IMR-90 (cell line): Measurements from ENCODE around the gene GALR2. TPM values are rescaled to one million over a fixed set of nuclear protein-coding genes. Genes with fewer than 3 reads are reported as not detected.

Experiments
- ATAC-seq: fragments of 200-7000 bp; cut with Tn5 transposase; 2 replicates; pipeline ENCODE4 v1.9.1; 2020; ENCODE audit warnings: low read depth, mild to moderate bottlenecking, moderate library complexity
- BruUV-seq: library from RNA; stranded (reverse); fragments of 400-500 nt; replicated peaks from 2 replicates; lab custom pipeline; 2021; lab: Mats Ljungman, UMichigan
- CTCF ChIA-PET: fragments of 300-600 bp; formaldehyde crosslinking; extraction: SDS; loops from one replicate; lab custom pipeline; 2021; ENCODE audit warnings: antibody characterized with exemption; lab: Yijun Ruan, JAX
- POLR2A ChIA-PET: fragments of 300-600 bp; sonication (Branson Sonifier 250); formaldehyde crosslinking; loops from one replicate; lab custom pipeline; 2022; ENCODE audit warnings: antibody characterized with exemption; ENCODE audit not compliant: unreplicated experiment; lab: Charles Lee
- DNase-seq: peaks from one replicate; pipeline ENCODE4 v3.0.0; 2013
- H2AFZ ChIP-seq: replicated peaks from 2 replicates; pipeline ENCODE3; 2013; ENCODE audit warnings: low read length, mild to moderate bottlenecking; ENCODE audit not compliant: poor library complexity
- H2AK5ac ChIP-seq: 2 replicates; pipeline ENCODE4 v1.6.1; 2013; ENCODE audit warnings: low read depth, low read length, inconsistent platforms
- H2AK9ac ChIP-seq: replicated peaks from 2 replicates; pipeline ENCODE3; 2013; ENCODE audit warnings: mild to moderate bottlenecking, low read depth, low read length, moderate library complexity; ENCODE audit not compliant: poor library complexity
- H2BK120ac ChIP-seq: 2 replicates; pipeline ENCODE4 v1.6.1; 2013; ENCODE audit warnings: low read depth, low read length, inconsistent platforms
- H2BK15ac ChIP-seq: 3 replicates; pipeline ENCODE4 v1.6.1; 2013; ENCODE audit warnings: low read depth, low read length, inconsistent platforms
- H2BK20ac ChIP-seq: 2 replicates; pipeline ENCODE4 v1.6.1; 2013; ENCODE audit warnings: low read depth, mild to moderate bottlenecking, inconsistent platforms, low read length, moderate library complexity
- H2BK5ac ChIP-seq: 2 replicates; pipeline ENCODE4 v1.6.1; 2013; ENCODE audit warnings: mild to moderate bottlenecking, low read depth, low read length, inconsistent platforms; ENCODE audit not compliant: poor library complexity, severe bottlenecking
- H3K14ac ChIP-seq: replicated peaks from 2 replicates; pipeline ENCODE4 v1.6.1; 2013; ENCODE audit warnings: low read depth, low read length, inconsistent platforms
- H3K18ac ChIP-seq: 2 replicates; pipeline ENCODE4 v1.6.1; 2013; ENCODE audit warnings: low read depth, low read length, control low read depth
- H3K23ac ChIP-seq: 2 replicates; pipeline ENCODE4 v1.6.1; 2013; ENCODE audit warnings: low read depth, low read length, inconsistent platforms
- H3K27ac ChIP-seq: 2 replicates; pipeline ENCODE4 v1.5.1; 2013; ENCODE audit warnings: mild to moderate bottlenecking, control low read depth, low read length; ENCODE audit not compliant: insufficient read depth
- H3K27me3 ChIP-seq: 2 replicates; pipeline ENCODE4 v1.6.1; 2013; ENCODE audit warnings: low read length; ENCODE audit not compliant: control insufficient read depth, insufficient read depth
- H3K36me3 ChIP-seq: 2 replicates; pipeline ENCODE4 v1.6.1; 2013; ENCODE audit warnings: low read length, mixed read lengths; ENCODE audit not compliant: control insufficient read depth, insufficient read depth
- H3K4ac ChIP-seq: 2 replicates; pipeline ENCODE4 v1.6.1; 2013; ENCODE audit warnings: low read depth, low read length, inconsistent platforms
- H3K4me1 ChIP-seq: 2 replicates; pipeline ENCODE4 v1.6.1; 2013; ENCODE audit warnings: low read length, mixed read lengths; ENCODE audit not compliant: control insufficient read depth, insufficient read depth
- H3K4me2 ChIP-seq: 2 replicates; pipeline ENCODE4 v1.6.1; 2013; ENCODE audit warnings: low read depth, mild to moderate bottlenecking, control low read depth, low read length, moderate library complexity
- H3K4me3 ChIP-seq: 2 replicates; pipeline ENCODE4 v1.5.1; 2013; ENCODE audit warnings: low read depth, mild to moderate bottlenecking, control low read depth, low read length, moderate library complexity; ENCODE audit not compliant: insufficient read depth
- H3K56ac ChIP-seq: 2 replicates; pipeline ENCODE4 v1.6.1; 2013; ENCODE audit warnings: low read length, inconsistent platforms; ENCODE audit not compliant: insufficient read depth; ENCODE audit errors: extremely low read depth
- H3K79me1 ChIP-seq, 2 experiments: 2 replicates each; pipeline ENCODE4 v1.6.1; 2013; ENCODE audit warnings: low read length in 2 of 2, inconsistent platforms in 1 of 2, low read depth in 1 of 2
- H3K9ac ChIP-seq: 2 replicates; pipeline ENCODE4 v1.6.1; 2013; ENCODE audit warnings: low read depth, low read length, control low read depth
- H3K9me1 ChIP-seq: 2 replicates; pipeline ENCODE4 v1.6.1; 2013; ENCODE audit warnings: low read length, inconsistent platforms; ENCODE audit not compliant: insufficient read depth
- H3K9me3 ChIP-seq: 2 replicates; pipeline ENCODE4 v1.6.1; 2013; ENCODE audit warnings: low read length; ENCODE audit not compliant: control insufficient read depth, insufficient read depth
- H4K20me1 ChIP-seq: 2 replicates; pipeline ENCODE4 v1.6.1; 2013; ENCODE audit warnings: low read length, inconsistent platforms; ENCODE audit not compliant: insufficient read depth
- H4K5ac ChIP-seq: 2 replicates; pipeline ENCODE4 v1.6.1; 2013; ENCODE audit warnings: mild to moderate bottlenecking, low read depth, low read length, control low read depth
- H4K8ac ChIP-seq, 2 experiments: 2 replicates each; pipeline ENCODE4 v1.6.1; 2013; ENCODE audit warnings: low read depth in 2 of 2, low read length in 2 of 2, control low read depth in 1 of 2, inconsistent platforms in 1 of 2
- H4K91ac ChIP-seq: 2 replicates; pipeline ENCODE4 v1.6.1; 2013; ENCODE audit warnings: low read depth, low read length, inconsistent platforms; ENCODE audit not compliant: insufficient read depth
- RAD21 ChIP-seq: IDR thresholded peaks from 2 replicates; pipeline ENCODE4 v1.6.1; 2012; ENCODE audit warnings: low read length, improper control_type of control experiment
- RFX5 ChIP-seq: IDR thresholded peaks from 2 replicates; pipeline ENCODE4 v1.8.0; 2012; ENCODE audit warnings: low read depth, mild to moderate bottlenecking, low read length, moderate library complexity
- WGBS, 2 experiments: methylation state at CpG; one replicate each; pipeline versions ENCODE4 v1.1.5 to v1.1.7; 2013; ENCODE audit warnings: missing lambda C conversion rate in 2 of 2; ENCODE audit not compliant: insufficient read length in 1 of 2; ENCODE audit errors: extremely low coverage in 2 of 2; 5-methylcytosine and 5-hydroxymethylcytosine counted together
- dilution Hi-C: fragments of 300-500 bp; cut with HindIII; formaldehyde crosslinking; loops from one replicate; pipeline ENCODE4 v1.14.3; 2018; ENCODE audit warnings: low sequenced_read_pairs; ENCODE audit not compliant: unreplicated experiment
- in situ Hi-C: fragments of 300-500 bp; cut with MboI; formaldehyde crosslinking; loops from 3 replicates; pipeline ENCODE4 v1.14.3; 2019; ENCODE audit warnings: low sequenced_read_pairs, inconsistent platforms, mixed read lengths
- intact Hi-C: fragments of 100-400 bp; cut with micrococcal nuclease; formaldehyde crosslinking; loops from 2 replicates; pipeline ENCODE4 v1.10.0; 2022
- polyA plus RNA-seq, 3 experiments: library from polyadenylated mRNA; depleted of rRNA; stranded (reverse); fragments of >200 nt; gene quantifications; 2 replicates each; pipeline ENCODE4 v1.2.3, GENCODE V29; 2012; ENCODE audit warnings: low replicate concordance in 1 of 3
- total RNA-seq: library from RNA; depleted of rRNA; stranded (reverse); fragments of >200 nt; gene quantifications from 2 replicates; pipeline ENCODE4 v1.2.3, GENCODE V29; 2012

GALR2 gene
- total and polyA plus RNA-seq, 2 of the 4 experiments (the other 2 are of a cell fraction), result 0.07 TPM; not detected in 1

DNA sequence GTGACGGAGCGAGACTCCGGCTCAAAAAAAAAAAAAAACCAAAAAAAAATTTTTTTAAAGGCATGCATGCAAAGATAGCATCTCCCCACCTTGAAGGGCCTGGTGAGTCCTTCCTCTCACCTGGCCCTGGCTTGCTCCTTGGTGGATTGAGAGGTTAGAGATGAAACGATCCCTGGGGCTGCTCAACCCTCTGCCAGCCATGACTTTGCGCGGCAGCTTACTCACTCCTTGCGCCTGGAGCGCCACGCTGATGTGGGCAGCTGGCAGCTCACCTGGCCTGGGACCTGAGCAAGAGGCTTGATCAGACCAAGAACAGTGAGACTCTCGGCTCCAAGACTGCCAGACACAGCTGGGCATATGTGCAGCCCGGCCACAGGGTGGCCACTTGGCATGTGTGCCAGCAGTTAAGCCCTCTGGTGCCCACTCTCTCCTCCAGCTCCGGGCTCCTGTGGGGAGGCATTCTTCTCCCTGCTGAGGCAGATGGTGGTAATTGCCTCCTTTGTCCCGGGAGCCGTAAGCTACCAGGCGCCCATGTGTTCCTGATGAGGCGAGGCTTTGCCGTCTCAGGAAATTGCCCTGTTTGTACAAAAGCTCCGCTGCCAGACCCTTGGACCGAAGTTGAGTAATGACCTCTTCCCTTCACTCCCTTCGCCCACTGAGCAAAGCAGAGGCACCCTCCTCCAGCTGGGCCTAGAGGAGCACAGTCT lies 42.4 kb upstream of the GALR2 start:
- Histone ChIP-seq H3K36me3 (0 out of 2 replicates have a peak, but pooled peaks cover 2% of the 10 kb centered on the region), H2AK9ac (no peak overlapping the region), H3K4ac (no peak overlapping the region), H2AK5ac (no peak overlapping the region), H3K27ac (no peak overlapping the region), H3K9me3 (no peaks in the 10 kb centered on the region), H3K23ac (no peak overlapping the region), H3K27me3 (no peaks in the 10 kb centered on the region), H3K4me3 (no peak overlapping the region), H4K20me1 (no peaks in the 10 kb centered on the region), H3K18ac (no peak overlapping the region), H3K4me1 (peaks cover 2% of the 10 kb centered on the region; the same call in 1 of the 2 replicates), H3K9ac (no peak overlapping the region), H3K79me1 (no peaks in the 10 kb centered on the region), H3K56ac (no peak overlapping the region), H4K5ac (no peak overlapping the region), H3K14ac (no peak overlapping the region), H4K91ac (no peak overlapping the region), H3K9me1 (no peaks in the 10 kb centered on the region; the same call in 1 of the 2 replicates), H2BK120ac (no peak overlapping the region), H2BK5ac (no peak overlapping the region), H2AFZ (no peak overlapping the region), H3K4me2 (no peak overlapping the region), H4K8ac (no peak overlapping the region), H2BK20ac (no peak overlapping the region), H2BK15ac (no peak overlapping the region)
- 90% methylated on average over 7 of the region's 20 CpGs; no CpG with 5 or more reads in 1 of the 2 experiments for WGBS, 2 experiments
- BruUV-seq, result no TSS peak
- no peak for ATAC-seq
- POLR2A ChIA-PET, result no interaction called here
- in situ Hi-C loops (no loop called here), intact Hi-C loops (no loop called here), dilution Hi-C loops (no loop called here)
- CTCF ChIA-PET, result interaction anchor here (0.6 kb wide), 2 partner anchors 53 to 492 kb away, joined by 4 to 5 read pairs; partner anchors contain the start of genes ACOX1 and TEN1
- DNase-seq, result no peak
- TF ChIP-seq RFX5 (no peak), RAD21 (no peak)
